ENCODE results near the gene GATA6.

DNA sequence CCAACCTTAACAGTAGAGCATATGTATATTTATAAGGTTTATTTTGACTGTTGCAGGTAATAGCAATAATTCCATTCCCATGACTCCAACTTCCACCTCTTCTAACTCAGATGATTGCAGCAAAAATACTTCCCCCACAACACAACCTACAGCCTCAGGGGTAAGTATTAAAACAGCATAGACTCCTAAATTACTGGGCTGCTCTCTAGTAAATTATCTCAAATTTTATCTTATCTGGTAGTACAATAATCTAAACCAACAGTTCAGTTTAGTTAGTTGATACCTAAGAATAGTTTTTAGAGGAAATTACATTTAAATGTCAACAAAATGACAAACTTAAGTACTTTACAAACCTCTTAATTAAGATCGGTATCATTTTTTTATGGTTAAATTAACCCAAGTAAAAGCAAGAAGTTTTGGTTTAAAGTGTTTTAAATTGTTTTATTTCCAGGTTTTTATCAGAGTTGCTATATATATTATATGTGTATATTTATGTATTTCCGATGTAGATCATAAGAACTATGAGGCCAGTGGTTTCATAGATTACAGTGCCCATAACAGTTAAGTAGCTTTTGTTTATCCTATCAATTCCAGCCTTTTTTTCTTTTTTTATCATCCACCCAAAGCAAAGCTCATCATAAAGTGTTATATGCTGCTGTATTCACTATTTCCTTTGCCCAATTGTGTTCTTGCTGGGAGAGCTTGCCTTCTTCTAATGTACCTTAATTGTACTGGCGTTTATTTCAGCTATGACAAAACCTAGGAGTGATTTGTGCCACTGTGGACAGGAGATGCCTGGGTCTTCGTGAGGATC, 13.7 kb downstream of the GATA6 start:
- TF ChIP-seq, protein P1, sequence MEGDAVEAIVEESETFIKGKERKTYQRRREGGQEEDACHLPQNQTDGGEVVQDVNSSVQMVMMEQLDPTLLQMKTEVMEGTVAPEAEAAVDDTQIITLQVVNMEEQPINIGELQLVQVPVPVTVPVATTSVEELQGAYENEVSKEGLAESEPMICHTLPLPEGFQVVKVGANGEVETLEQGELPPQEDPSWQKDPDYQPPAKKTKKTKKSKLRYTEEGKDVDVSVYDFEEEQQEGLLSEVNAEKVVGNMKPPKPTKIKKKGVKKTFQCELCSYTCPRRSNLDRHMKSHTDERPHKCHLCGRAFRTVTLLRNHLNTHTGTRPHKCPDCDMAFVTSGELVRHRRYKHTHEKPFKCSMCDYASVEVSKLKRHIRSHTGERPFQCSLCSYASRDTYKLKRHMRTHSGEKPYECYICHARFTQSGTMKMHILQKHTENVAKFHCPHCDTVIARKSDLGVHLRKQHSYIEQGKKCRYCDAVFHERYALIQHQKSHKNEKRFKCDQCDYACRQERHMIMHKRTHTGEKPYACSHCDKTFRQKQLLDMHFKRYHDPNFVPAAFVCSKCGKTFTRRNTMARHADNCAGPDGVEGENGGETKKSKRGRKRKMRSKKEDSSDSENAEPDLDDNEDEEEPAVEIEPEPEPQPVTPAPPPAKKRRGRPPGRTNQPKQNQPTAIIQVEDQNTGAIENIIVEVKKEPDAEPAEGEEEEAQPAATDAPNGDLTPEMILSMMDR (optimal IDR thresholded peaks at IDR 0.05 in 1 of 3, IDR thresholded peaks at IDR 0.05 in 1 of 3, conservative IDR thresholded peaks at IDR 0.05 in 1 of 3; ENCODE audit: extremely low read depth in 1 of 3, insufficient read depth in 2 of 3, low read length in 3 of 3) = no peak
- no peak for TF ChIP-seq EZH2 (IDR thresholded peaks at IDR 0.05; ENCODE audit: low read length)

All from keratinocyte (primary cell).